CD4-positive, alpha-beta T cell treated with Interleukin-4 for 4 hours (primary cell): ENCODE data around the gene HECA.
"Not testable (repeated sequence)": the region's sequence is repeated elsewhere in the genome, so short reads cannot be mapped to it uniquely, and the experiment has no call there.

Experiments used
- DNase-seq: peaks from one replicate; pipeline ENCODE4 v3.0.0-alpha.2; 2020

Gene HECA

GRCh38 chr6:139137706-139138105 is 2.8 kb downstream of the HECA start:
- no peak for DNase-seq

- not testable (repeated sequence) for DNase-seq
Observed at GRCh38 chr6:139140854-139141253, 6.0 kb downstream of the HECA start.

GRCh38 chr6:139142262-139142661 is 7.4 kb downstream of the HECA start:
- no peak for DNase-seq

GRCh38 chr6:139143111-139143510 is 8.2 kb downstream of the HECA start:
- no peak for DNase-seq

- no peak for DNase-seq
Observed at GRCh38 chr6:139144490-139145085, 9.7 kb downstream of the HECA start.

GRCh38 chr6:139145661-139146060 is 10.8 kb downstream of the HECA start:
- DNase-seq: no peak

GRCh38 chr6:139146317-139146726 is 11.4 kb downstream of the HECA start:
- no peak for DNase-seq

GRCh38 chr6:139147628-139148027 is 12.7 kb downstream of the HECA start:
- DNase-seq: no peak

- no peak for DNase-seq
Observed at GRCh38 chr6:139148557-139149235, 13.8 kb downstream of the HECA start.

GRCh38 chr6:139149383-139149782 is 14.5 kb downstream of the HECA start:
- DNase-seq: no peak

GRCh38 chr6:139150920-139151319 is 16.0 kb downstream of the HECA start:
- DNase-seq: no peak

GRCh38 chr6:139151425-139152087 is 16.7 kb downstream of the HECA start:
- DNase-seq: no peak

- no peak for DNase-seq
Observed at GRCh38 chr6:139152088-139152891, 17.4 kb downstream of the HECA start.

- no peak for DNase-seq
Observed at GRCh38 chr6:139152892-139153271, 18.0 kb downstream of the HECA start.

- DNase-seq: no peak
Observed at GRCh38 chr6:139153855-139154254, 19.0 kb downstream of the HECA start.

- DNase-seq: no peak
Observed at GRCh38 chr6:139154881-139155547, 20.1 kb downstream of the HECA start.

GRCh38 chr6:139156102-139156501 is 21.2 kb downstream of the HECA start:
- no peak for DNase-seq

- DNase-seq: no peak
Observed at GRCh38 chr6:139156551-139156950, 21.7 kb downstream of the HECA start.

- not testable (repeated sequence) for DNase-seq
Observed at GRCh38 chr6:139157086-139157485, 22.2 kb downstream of the HECA start.

- DNase-seq: no peak
Observed at GRCh38 chr6:139159016-139159415, 24.1 kb downstream of the HECA start.

GRCh38 chr6:139161169-139161568 is 26.3 kb downstream of the HECA start:
- peak; percentile 92 for DNase-seq

- DNase-seq: peak; percentile 85
Observed at GRCh38 chr6:139161817-139162284, 27.0 kb downstream of the HECA start.

GRCh38 chr6:139164001-139164400 is 29.1 kb downstream of the HECA start:
- no peak for DNase-seq
